CD4-positive, alpha-beta T cell treated with Interleukin-10 for 1 hour (primary cell): ENCODE measurements around the gene PEMT.

Experiments
- DNase-seq: peaks from one replicate; pipeline ENCODE4 v3.0.0-alpha.2; 2020

Gene PEMT

DNA sequence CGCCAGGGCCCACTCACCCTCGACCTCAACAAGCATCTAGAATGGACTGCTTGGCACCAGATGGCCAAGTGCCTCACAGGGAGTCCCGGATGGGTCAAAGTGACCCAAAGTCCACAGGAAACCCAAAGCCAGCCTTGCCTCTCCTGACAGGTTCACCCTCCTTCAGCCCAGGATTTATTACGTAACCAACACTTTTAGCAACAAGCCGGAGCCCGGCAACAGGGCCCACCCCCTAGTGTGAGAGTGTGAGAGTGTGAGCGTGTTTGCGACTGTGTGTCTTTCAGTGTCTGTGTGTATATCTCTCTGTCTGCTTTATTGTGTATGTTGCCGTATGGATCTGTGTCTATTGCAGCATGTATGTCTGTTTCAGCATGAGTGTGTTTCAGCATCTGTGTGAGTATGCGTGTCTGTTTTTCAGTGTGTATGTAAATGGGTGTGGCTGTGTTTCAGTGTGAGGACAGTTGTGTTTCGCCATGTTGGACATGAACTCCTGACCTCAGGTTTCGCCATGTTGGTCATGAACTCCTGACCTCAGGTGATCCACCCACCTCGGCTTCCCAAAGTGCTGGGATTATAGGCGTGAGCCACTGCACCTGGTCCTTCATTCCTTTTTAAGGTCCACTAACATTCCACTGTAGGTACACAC is 13.7 kb upstream of the PEMT start:
- no peak for DNase-seq

- DNase-seq, result no peak
Observed at GRCh38 chr17:17603895-17604225, 12.4 kb upstream of the PEMT start.

DNA sequence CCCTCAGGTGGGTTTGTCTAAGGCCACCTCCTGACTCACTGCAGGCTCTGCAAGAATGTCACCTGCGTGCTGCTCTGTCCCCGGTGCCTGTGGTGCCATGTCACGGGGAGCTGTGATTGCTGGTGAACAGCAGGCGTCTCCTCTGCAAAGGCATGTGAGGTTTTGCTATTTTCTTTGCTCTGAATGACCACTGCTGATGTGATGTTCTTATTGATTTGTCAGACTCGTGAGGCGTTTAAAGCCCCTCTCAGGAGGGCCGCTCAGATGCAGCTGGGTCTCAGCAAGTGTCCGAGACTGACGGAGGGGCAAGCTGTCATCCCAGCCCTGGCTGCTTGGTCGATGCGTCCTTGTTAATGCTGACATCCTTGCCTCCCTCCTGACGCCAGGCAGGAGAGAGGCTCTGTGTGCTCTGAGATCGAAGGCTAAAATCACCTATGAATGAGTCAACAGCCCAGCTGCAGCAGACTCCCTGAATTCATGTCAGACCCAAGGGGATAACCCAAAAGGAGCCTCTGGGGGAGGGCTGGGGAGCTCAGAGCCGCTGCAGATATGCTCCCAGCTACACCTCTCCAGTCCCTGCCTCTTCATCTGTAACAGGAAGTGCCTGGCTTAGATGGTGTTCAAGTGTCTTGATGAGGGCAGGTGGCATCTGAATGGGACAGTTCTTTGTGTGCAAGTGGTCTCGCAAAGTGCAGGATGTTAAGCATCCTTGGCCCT is 11.8 kb upstream of the PEMT start:
- no peak for DNase-seq

DNA sequence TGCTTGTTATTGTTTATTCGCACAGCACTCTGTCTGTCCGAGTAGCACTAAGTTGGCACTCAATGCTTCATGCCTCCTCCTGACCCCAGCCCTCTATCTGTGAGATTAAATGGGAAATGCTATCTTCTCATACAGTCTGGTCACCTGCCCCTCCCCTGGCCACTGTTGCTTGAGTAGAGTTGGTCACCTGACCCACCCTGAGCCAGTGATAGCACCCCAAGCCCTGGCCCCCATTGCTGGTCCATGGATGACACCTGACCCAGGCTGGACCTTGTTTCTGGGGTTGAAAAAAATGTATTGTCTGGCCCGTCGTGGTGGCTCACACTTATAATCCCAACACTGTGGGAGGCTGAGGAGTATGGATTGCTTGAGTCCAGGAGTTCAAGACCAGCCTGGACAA is 8.5 kb upstream of the PEMT start:
- no peak for DNase-seq

DNA sequence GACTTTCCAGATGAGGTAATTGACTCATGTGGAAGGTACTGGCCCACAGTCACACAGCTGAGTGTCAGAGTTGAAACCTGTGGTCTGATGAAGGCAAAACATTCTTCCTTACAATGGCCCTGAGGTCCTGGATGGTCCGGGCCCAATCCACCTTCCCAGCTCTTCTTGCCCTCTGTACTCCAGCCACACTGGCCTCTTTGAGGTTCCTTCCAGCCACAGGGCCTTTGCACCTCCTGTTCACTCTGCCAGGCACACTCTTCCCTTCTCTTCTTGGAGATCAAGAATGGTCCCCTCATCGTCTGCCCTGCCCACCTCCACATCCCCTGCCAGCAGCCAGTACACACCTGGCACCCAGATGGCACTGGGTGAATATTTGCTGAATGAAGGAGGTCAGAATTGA is 6.5 kb upstream of the PEMT start:
- DNase-seq, result no peak

- DNase-seq, result no peak
Observed at GRCh38 chr17:17595755-17596154, 4.2 kb upstream of the PEMT start.

GRCh38 chr17:17593222-17593620 is 1.7 kb upstream of the PEMT start:
- DNase-seq, result no peak

GRCh38 chr17:17590883-17591354 is 589 bp downstream of the PEMT start:
- no peak for DNase-seq

DNA sequence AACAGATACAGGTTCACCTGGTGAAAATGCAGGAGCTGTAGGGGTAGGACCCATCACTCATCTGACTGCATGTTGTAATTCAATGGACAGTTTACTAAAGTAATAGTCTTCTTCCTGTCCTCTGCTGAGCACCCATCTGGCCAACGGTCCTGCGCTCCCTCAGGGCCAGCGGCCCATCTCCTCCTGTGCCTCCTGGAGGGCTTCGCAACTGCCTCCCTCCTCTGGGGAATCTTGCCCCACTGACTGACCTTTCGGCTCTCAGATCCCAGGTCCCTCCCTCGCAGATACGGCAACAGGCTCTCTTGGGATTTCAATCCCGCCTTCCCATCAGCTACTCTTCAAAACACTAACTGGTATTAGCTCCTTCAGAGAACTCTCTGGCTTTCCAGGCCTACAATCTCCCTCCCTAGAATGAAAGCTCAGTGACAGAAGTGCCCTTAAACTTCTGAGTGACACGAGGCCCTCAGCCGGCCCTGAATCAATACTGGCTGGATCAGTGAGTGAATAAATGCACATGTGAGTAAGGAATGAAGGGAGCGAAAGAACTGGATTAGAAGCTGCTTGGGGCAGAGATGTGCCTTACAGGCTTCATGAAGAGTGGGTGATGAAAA is 1.3 kb downstream of the PEMT start:
- DNase-seq, result no peak

DNA sequence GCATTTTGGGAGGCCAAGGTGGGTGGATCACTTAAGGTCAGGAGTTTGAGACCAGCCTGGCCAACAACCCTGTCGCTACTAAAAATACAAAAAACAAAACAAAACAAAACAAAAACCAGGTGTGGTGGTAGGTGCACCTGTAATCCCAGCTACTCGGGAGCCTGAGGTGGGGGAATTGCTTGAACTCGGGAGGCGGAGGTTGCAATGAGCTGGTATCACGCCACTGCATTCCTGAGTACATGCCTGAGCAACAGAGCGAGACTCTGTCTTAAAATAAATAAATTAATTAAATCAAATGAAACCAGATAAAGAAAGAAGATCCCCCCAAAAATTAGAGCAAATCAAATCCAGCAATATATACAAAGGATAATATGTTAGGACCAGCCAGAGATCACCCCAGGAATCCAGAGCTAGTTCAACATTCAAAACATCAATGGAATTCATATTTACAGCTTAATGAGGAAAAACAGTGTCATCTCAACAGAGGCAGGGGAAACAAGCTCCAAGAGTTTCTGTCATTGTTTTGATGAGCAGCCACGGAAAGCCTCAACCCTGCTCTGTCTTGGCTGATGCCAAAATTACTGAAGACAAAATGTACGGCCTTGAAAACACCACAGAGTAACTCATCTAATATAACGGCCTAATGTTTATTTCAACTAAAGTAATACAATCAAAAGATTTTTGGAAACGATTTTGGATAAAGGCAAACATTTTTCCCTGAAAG is 3.7 kb downstream of the PEMT start:
- no peak for DNase-seq

- no peak for DNase-seq
Observed at GRCh38 chr17:17582372-17582771, 9.1 kb downstream of the PEMT start.

DNA sequence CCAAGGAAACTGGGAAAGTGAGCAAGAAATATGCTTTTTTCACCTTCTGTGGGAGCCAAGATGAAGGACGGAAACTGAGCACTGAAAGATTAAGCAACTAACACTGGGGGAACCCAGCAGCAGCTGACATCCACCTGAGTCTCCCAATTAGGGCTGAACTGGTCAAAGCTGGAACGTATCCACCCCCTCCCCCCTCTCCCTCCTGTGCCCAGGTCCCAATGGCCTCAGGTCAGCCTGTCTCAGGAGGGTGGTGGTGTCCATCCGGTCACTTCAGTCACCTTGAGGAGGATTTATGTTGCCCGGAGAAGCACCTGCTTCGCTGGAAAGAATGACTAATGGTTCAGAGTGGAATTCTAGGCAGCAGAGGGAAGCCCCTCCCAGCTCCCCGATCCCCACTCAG is 10.0 kb downstream of the PEMT start:
- DNase-seq, result no peak

DNA sequence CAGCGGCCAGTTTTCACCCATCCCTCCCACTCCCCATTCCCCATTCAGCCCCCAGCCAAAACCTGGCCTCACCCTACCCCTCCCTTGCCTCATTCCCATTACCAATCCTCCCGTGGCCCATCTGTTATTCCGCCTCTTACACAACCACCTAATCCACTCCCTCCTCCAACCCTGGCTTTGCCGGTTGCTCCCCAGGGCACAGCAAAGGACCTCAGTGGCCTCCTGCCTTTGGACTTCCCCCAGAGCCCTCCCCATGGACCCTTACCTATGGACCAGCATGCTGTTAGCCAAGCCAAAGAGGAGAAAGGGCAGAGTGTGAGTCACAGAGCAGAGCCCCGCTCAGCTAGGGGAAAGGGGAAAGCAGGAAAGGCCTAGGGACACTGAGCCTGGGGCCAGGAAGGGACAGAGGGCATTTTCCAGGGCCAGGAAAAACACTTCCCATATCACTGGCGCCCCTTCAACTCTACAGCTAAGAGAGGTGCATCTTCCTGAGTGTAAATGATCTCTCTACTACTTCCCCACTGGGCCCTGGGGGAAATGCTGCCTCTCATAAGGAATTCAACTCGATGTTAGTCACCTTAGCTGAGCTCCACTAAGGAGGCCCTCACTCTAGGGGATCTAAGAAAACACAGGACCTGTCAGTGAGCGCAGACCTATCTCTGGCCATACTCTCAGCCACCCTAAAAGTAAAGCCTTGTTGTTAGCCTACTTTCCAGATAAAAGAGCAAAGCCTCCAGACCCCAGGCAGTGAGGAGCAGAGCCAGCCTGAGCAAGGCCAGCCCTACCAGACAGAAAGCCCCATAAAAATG is 10.6 kb downstream of the PEMT start:
- DNase-seq, result no peak

DNA sequence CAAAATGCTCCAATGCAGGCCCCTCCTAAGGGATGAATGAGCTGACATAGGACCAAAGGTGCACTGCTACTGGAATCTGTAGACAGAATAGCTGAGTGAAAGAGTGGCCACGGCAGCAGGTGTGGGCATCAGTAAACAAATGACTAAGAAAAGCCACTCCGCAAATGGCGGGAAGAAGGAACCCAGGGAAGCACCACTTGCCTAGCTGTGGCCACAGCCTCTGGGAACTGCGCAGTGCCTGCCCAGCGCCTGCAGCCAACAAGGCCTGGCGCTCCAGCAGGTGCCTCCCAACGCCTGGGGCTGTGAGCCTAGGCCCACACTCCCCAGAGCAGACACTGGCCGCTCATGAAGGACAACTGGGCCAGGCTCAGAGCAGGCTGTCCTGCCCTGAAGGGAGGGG is 11.8 kb downstream of the PEMT start:
- no peak for DNase-seq

DNA sequence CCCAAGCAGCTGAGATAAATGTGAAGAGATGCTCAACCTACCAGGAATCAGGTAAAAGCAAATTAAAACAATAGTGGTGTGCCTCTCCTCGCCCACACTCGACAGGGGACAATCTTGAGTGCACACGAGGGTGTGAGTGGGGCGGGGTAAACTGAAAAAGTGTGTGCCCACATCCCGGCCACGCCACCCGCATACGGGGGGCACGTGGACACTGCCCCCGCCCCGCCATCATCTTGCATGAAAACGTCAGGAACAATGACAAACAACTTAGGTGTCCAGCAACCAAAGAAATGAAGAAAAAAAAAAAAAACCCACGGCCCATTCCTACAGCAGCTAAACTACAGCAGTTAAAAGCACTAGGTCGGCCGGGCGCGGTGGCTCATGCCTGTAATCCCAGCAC is 14.1 kb downstream of the PEMT start:
- DNase-seq, result no peak

GRCh38 chr17:17576772-17577234 is 14.7 kb downstream of the PEMT start:
- DNase-seq, result no peak

- DNase-seq, result no peak
Observed at GRCh38 chr17:17575360-17576251, 15.9 kb downstream of the PEMT start.

DNA sequence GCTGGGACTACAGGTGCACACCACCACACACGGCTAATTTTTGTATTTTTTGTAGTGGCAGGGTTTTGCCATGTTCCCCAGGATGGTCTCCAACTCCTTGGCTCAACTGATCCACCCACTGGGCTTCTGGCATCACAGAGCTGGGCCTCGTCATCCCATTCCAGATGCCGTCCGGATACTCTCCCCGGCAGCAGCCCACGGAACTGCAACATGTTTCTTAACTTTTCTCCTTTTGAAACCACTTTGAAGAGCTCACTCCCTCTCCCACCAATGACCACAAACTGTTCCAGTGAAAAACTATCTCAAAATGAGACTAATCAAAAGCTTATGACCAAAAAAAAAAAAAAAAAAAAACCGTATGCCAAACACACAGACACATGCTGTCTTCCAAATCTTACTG is 17.6 kb downstream of the PEMT start:
- no peak for DNase-seq

GRCh38 chr17:17572010-17572785 is 19.3 kb downstream of the PEMT start:
- no peak for DNase-seq

- no peak for DNase-seq
Observed at GRCh38 chr17:17570798-17571716, 20.5 kb downstream of the PEMT start.
